ENCODE results near the gene PKNOX2.

The PKNOX2 gene

GRCh38 chr11:125320347-125321076 lies 156.0 kb downstream of the PKNOX2 start:
- Histone ChIP-seq H3K4me1 (ENCODE audit: low read length) (no peaks in the 10 kb centered on the region), H4K20me1 (ENCODE audit: insufficient read depth, low read length) (no peaks in the 10 kb centered on the region), H3K9me3 (ENCODE audit: insufficient read depth, low read length) (no peaks in the 10 kb centered on the region), H3K36me3 (replicated peaks; ENCODE audit: low read depth, low read length) (no peaks in the 10 kb centered on the region), H3K4me2 (ENCODE audit: low read length) (no peak overlapping the region), H3K27ac (ENCODE audit: low read length) (no peak overlapping the region), H3K4me3 (ENCODE audit: low read length) (no peak overlapping the region), H3K9ac (ENCODE audit: low read length) (no peak overlapping the region), H3K27me3 (ENCODE audit: low read depth, low read length) (peaks cover 56% of the 10 kb centered on the region), H3K79me2 (ENCODE audit: low read length) (no peaks in the 10 kb centered on the region), H2AFZ (ENCODE audit: low read depth, low read length) (no peak overlapping the region)
- TF ChIP-seq EZH2phosphoT487 (IDR thresholded peaks at IDR 0.05; ENCODE audit: low read depth) (no peak), CTCF (IDR thresholded peaks at IDR 0.05; ENCODE audit: low read depth, low read length) (no peak)

- Histone ChIP-seq H2AFZ (ENCODE audit: low read depth, low read length) (no peak overlapping the region), H3K4me3 (ENCODE audit: low read length) (no peak overlapping the region), H3K36me3 (replicated peaks; ENCODE audit: low read depth, low read length) (no peaks in the 10 kb centered on the region), H3K27ac (ENCODE audit: low read length) (no peak overlapping the region), H4K20me1 (ENCODE audit: insufficient read depth, low read length) (no peaks in the 10 kb centered on the region), H3K79me2 (ENCODE audit: low read length) (no peaks in the 10 kb centered on the region), H3K9ac (ENCODE audit: low read length) (no peak overlapping the region), H3K9me3 (ENCODE audit: insufficient read depth, low read length) (no peaks in the 10 kb centered on the region), H3K27me3 (ENCODE audit: low read depth, low read length) (peaks cover 60% of the 10 kb centered on the region), H3K4me2 (ENCODE audit: low read length) (no peak overlapping the region), H3K4me1 (ENCODE audit: low read length) (no peaks in the 10 kb centered on the region)
- TF ChIP-seq EZH2phosphoT487 (IDR thresholded peaks at IDR 0.05; ENCODE audit: low read depth) = no peak
- TF ChIP-seq CTCF (IDR thresholded peaks at IDR 0.05; ENCODE audit: low read depth, low read length) = no peak
Measured at GRCh38 chr11:125322289-125322688, 157.7 kb downstream of the PKNOX2 start.

DNA sequence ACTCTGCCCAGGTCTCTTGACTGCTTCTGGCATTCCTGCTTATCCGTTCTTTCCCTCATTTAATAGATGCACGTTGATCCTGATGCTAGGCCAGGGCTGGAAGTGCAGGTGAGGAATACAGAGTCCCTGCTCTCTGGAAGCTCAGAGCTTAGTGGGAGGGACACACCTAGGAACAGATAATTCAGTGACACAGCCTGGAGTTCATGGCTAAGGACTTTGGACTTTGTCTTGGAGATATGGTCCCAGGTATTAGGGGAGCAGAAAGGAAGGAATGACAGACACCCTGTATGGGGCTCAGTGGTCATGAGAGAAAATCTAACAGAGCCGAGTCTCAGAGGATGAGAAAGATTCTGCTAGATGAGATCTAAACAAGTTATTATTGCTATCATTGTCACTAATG lies 160.6 kb downstream of the PKNOX2 start:
- TF ChIP-seq EZH2phosphoT487 (IDR thresholded peaks at IDR 0.05; ENCODE audit: low read depth) = no peak
- no peak for TF ChIP-seq CTCF (IDR thresholded peaks at IDR 0.05; ENCODE audit: low read depth, low read length)
- H3K27me3 ChIP-seq (ENCODE audit: low read depth, low read length) = peaks cover 62% of the 10 kb centered on the region
- H3K27ac ChIP-seq (ENCODE audit: low read length) = no peak overlapping the region
- H3K36me3 ChIP-seq (replicated peaks; ENCODE audit: low read depth, low read length) = no peaks in the 10 kb centered on the region
- H3K4me2 ChIP-seq (ENCODE audit: low read length) = no peak overlapping the region
- H3K4me1 ChIP-seq (ENCODE audit: low read length) = no peaks in the 10 kb centered on the region
- no peak overlapping the region for H2AFZ ChIP-seq (ENCODE audit: low read depth, low read length)
- no peaks in the 10 kb centered on the region for H3K9me3 ChIP-seq (ENCODE audit: insufficient read depth, low read length)
- no peak overlapping the region for H3K9ac ChIP-seq (ENCODE audit: low read length)
- H3K4me3 ChIP-seq (ENCODE audit: low read length) = no peak overlapping the region
- no peaks in the 10 kb centered on the region for H4K20me1 ChIP-seq (ENCODE audit: insufficient read depth, low read length)
- no peaks in the 10 kb centered on the region for H3K79me2 ChIP-seq (ENCODE audit: low read length)

DNA sequence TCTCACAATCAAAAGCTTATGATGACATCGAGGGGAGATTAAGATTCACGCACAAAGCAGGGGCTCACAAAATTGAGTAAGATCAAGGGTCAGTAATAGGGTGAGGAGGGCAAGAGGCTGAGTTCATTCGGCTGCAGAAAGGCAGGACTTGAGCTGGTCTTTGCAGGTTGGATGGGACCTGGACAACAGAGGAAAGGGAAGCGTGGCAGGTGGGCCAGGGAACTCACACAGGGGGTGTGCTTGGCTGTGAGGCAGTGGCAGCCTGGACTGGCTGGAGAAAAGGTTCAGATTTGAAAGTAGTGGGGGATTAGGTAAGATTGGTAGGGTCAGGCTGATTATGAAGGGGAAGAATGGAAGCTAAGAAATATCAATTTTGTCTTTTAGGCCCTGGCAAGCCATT lies 161.6 kb downstream of the PKNOX2 start:
- no peak overlapping the region for H3K4me3 ChIP-seq (ENCODE audit: low read length)
- H3K27ac ChIP-seq (ENCODE audit: low read length) = no peak overlapping the region
- H2AFZ ChIP-seq (ENCODE audit: low read depth, low read length) = no peak overlapping the region
- H4K20me1 ChIP-seq (ENCODE audit: insufficient read depth, low read length) = no peaks in the 10 kb centered on the region
- H3K36me3 ChIP-seq (replicated peaks; ENCODE audit: low read depth, low read length) = no peaks in the 10 kb centered on the region
- H3K9ac ChIP-seq (ENCODE audit: low read length) = no peak overlapping the region
- peaks cover 53% of the 10 kb centered on the region for H3K27me3 ChIP-seq (ENCODE audit: low read depth, low read length)
- TF ChIP-seq EZH2phosphoT487 (IDR thresholded peaks at IDR 0.05; ENCODE audit: low read depth) (no peak), CTCF (IDR thresholded peaks at IDR 0.05; ENCODE audit: low read depth, low read length) (no peak)
- no peaks in the 10 kb centered on the region for H3K4me1 ChIP-seq (ENCODE audit: low read length)
- no peaks in the 10 kb centered on the region for H3K9me3 ChIP-seq (ENCODE audit: insufficient read depth, low read length)
- H3K4me2 ChIP-seq (ENCODE audit: low read length) = no peak overlapping the region
- no peaks in the 10 kb centered on the region for H3K79me2 ChIP-seq (ENCODE audit: low read length)
